Measurements from ENCODE around the gene SFSWAP. TPM values are rescaled to one million over a fixed set of nuclear protein-coding genes. Genes with fewer than 3 reads are reported as not detected.
A peak's percentile ranks its signal among the peaks of the same experiment; 100 is the strongest.
"Not testable (repeated sequence)": the region's sequence is repeated elsewhere in the genome, so short reads cannot be mapped to it uniquely, and the experiment has no call there.

Gene SFSWAP
- total RNA-seq, 1 donor from 2014 or later = 20.6 TPM

GRCh38 chr12:131678389-131679181, 32.3 kb upstream of the SFSWAP start:
- DNase-seq; ATAC-seq; intact Hi-C loops (cut with micrococcal nuclease): not testable (repeated sequence)

- intact Hi-C loops (cut with micrococcal nuclease); DNase-seq; ATAC-seq: not testable (repeated sequence)
Observed at GRCh38 chr12:131679186-131679585, 31.7 kb upstream of the SFSWAP start.

GRCh38 chr12:131679816-131680215, 31.1 kb upstream of the SFSWAP start:
- intact Hi-C loops (cut with micrococcal nuclease); ATAC-seq; DNase-seq: not testable (repeated sequence)

- intact Hi-C loops (cut with micrococcal nuclease); ATAC-seq; DNase-seq: not testable (repeated sequence)
Observed at GRCh38 chr12:131680392-131681256, 30.3 kb upstream of the SFSWAP start.

- intact Hi-C loops (cut with micrococcal nuclease) = no loop called here
Observed at GRCh38 chr12:131681257-131681620, 29.7 kb upstream of the SFSWAP start.

GRCh38 chr12:131681746-131682509, 29.0 kb upstream of the SFSWAP start:
- ATAC-seq (peak; percentile 86), DNase-seq (peak; percentile 46)
- intact Hi-C loops (cut with micrococcal nuclease) = not testable (repeated sequence)

More at GRCh38 chr12:131681257-131681620, 29.7 kb upstream of the SFSWAP start:
- DNase-seq (no peak), ATAC-seq (no peak)

GRCh38 chr12:131682510-131682895, 28.4 kb upstream of the SFSWAP start:
- ATAC-seq = no peak
- intact Hi-C loops (cut with micrococcal nuclease) = no loop called here
- no peak for DNase-seq

GRCh38 chr12:131683266-131684014, 27.4 kb upstream of the SFSWAP start:
- ATAC-seq = no peak
- DNase-seq = no peak
- intact Hi-C loops (cut with micrococcal nuclease) = no loop called here

- intact Hi-C loops (cut with micrococcal nuclease) = no loop called here
- ATAC-seq = no peak
Observed at GRCh38 chr12:131684015-131684725, 26.7 kb upstream of the SFSWAP start.

GRCh38 chr12:131687346-131688125, 23.4 kb upstream of the SFSWAP start:
- no peak for ATAC-seq
- no peak for DNase-seq
- intact Hi-C loops (cut with micrococcal nuclease) = no loop called here

More at GRCh38 chr12:131684015-131684725, 26.7 kb upstream of the SFSWAP start:
- DNase-seq = no peak

GRCh38 chr12:131688131-131688844, 22.6 kb upstream of the SFSWAP start:
- intact Hi-C loops (cut with micrococcal nuclease) = no loop called here
- no peak for ATAC-seq

GRCh38 chr12:131688845-131689154, 22.1 kb upstream of the SFSWAP start:
- DNase-seq = no peak
- intact Hi-C loops (cut with micrococcal nuclease) = no loop called here
- no peak for ATAC-seq

More at GRCh38 chr12:131688131-131688844, 22.6 kb upstream of the SFSWAP start:
- DNase-seq = no peak

- no peak for ATAC-seq
Observed at GRCh38 chr12:131690320-131690719, 20.6 kb upstream of the SFSWAP start.

GRCh38 chr12:131692431-131692830, 18.5 kb upstream of the SFSWAP start:
- DNase-seq (no peak), ATAC-seq (no peak)
- intact Hi-C loops (cut with micrococcal nuclease) = no loop called here

More at GRCh38 chr12:131690320-131690719, 20.6 kb upstream of the SFSWAP start:
- intact Hi-C loops (cut with micrococcal nuclease) = no loop called here
- no peak for DNase-seq

GRCh38 chr12:131693149-131693548, 17.7 kb upstream of the SFSWAP start:
- ATAC-seq (no peak), DNase-seq (no peak)
- intact Hi-C loops (cut with micrococcal nuclease) = no loop called here

GRCh38 chr12:131694116-131694838, 16.6 kb upstream of the SFSWAP start:
- intact Hi-C loops (cut with micrococcal nuclease) = no loop called here
- ATAC-seq (no peak), DNase-seq (no peak)

All from left ventricle myocardium superior (tissue), 1 donor.